GM18517 (cell line): ENCODE data around the gene MMP25.
"Not testable (repeated sequence)": the region's sequence is repeated elsewhere in the genome, so short reads cannot be mapped to it uniquely, and the experiment has no call there.

Experiments
- ATAC-seq: cut with Tn5 transposase; IDR thresholded peaks from one replicate; pipeline ENCODE4 v1.9.1; 2021; ENCODE audit warnings: mild to moderate bottlenecking, moderate library complexity; ENCODE audit not compliant: unreplicated experiment

MMP25 gene

GRCh38 chr16:3053330-3053710, 7.0 kb downstream of the MMP25 start:
- ATAC-seq = not testable (repeated sequence)

GRCh38 chr16:3054965-3055733, 8.8 kb downstream of the MMP25 start:
- no peak for ATAC-seq

DNA sequence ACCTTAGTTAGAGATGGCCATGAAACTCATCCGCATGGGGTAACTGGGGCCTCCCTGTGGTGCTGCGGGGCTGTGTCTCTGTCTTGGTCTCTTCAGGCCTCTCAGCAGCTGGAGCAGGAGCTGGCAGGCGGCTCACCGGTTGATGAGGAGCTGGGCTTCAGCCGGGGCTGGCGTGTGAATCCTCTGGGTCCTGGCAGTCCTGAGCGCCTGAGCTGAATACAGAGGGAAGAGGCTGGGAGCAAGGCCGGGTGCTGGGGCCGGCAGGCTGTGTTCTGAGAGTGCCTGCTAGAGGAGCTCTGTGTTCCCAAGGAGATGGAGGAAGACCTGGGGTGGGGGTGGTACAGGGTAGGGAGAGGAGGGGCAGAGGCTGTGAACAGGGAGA, 9.4 kb downstream of the MMP25 start:
- ATAC-seq = not testable (repeated sequence)

- no peak for ATAC-seq
These were observed 10.2 kb downstream of the MMP25 start for GRCh38 chr16:3056336-3057180.

DNA sequence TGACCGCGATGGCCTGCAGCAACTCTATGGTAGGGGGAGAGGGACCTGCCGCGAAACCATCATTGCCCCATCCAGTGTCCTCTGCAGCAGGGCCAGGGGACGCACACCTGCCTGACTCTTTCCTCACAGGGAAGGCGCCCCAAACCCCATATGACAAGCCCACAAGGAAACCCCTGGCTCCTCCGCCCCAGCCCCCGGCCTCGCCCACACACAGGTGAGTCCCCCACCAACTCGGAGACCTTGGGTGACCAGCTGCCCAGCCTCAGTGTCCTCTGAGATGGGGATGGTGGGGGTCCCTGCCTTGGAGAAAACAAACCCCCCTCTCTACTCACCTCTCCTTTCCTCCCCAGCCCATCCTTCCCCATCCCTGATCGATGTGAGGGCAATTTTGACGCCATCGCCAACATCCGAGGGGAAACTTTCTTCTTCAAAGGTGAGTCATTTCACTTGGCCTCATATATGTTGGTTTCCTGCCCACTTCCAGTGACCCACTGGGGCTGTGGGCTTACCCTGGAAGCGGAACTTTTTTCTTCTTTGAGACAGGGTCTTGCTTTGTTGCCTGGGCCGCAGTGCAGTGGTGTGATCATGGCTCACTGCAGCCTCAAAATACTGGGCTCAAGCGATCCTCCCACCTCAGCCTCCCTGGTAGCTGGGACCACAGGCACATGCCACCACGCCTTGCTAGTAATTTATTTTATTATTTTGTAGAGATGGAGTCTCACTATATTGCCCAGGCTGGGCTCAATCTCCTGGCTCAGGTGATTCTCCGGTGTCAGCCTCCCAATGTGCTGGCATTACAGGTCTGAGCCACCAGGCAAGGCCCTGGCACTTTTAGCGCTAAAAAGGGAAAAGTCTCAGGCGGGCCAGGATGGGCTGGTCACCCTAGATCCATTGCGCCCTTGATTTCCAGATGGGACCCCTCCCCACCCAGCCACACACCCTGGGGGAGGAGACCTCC, 11.1 kb downstream of the MMP25 start:
- no peak for ATAC-seq

- ATAC-seq = no peak
These were observed 12.0 kb downstream of the MMP25 start for GRCh38 chr16:3058139-3059030.

GRCh38 chr16:3059041-3059722, 12.8 kb downstream of the MMP25 start:
- peak; percentile 61 for ATAC-seq

- no peak for ATAC-seq
These were observed 13.4 kb downstream of the MMP25 start for GRCh38 chr16:3059723-3060242.

- ATAC-seq = no peak
These were observed 14.2 kb downstream of the MMP25 start for GRCh38 chr16:3060339-3061127.

DNA sequence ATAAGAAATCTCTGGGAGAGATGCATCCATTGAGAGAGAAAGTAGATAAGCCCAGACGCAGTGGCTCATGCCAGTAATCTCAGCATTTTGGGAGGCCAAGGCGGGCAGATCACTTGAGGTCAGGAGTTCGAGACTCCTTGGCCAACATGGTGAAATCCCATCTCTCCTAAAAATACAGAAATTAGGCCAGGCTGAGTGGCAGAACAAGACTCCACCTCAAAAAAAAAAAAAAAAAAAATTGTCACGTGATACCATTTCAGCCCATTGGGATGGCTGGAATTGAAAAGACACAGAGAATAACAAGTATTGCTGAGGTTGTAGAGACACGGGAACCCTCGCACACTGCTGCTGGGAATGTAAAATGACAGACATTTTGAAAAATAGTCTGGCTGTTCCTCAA, 16.2 kb downstream of the MMP25 start:
- ATAC-seq = no peak

DNA sequence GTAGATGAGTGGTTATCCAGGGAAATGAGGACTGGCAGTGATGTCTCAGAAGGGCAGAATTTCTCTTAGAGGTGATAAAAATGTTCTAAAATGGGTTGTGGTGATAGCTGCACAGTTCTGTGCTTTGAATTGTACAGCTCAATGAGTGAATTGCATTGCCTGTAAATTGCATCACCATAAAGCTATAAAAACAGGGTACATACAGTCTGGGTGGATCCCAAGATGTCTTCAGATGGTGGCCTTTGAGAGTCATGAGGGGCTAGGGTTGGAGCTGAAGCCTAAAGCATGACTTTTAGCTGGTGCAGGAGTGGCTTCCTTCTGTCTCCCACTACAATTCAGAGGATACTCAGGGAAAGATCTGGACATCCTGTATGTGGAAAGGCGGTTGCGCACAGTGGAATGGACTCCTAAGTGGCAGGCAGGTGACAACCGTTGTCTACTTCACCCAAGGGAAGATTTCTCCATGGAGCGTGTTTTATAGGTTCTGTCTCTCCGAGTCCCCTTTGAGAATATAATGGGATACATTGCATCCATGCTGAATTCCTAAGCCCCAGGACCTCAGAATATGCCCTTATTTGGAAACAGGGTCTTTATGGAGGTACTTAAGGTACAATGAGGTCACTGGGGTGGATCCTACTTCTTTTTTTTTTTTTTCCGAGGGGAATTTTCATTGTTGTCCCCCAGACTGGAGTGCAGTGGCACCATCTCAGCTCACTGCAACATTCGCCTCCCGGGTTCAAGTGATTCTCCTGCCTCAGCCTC, 17.4 kb downstream of the MMP25 start:
- no peak for ATAC-seq

- no peak for ATAC-seq
These were observed 18.8 kb downstream of the MMP25 start, which contains the start of gene IL32 for GRCh38 chr16:3065069-3065741. Gene IL32, plus strand, starts transcription at chr16:3065640. Its CDS starts 172 bp downstream, at chr16:3065812.

DNA sequence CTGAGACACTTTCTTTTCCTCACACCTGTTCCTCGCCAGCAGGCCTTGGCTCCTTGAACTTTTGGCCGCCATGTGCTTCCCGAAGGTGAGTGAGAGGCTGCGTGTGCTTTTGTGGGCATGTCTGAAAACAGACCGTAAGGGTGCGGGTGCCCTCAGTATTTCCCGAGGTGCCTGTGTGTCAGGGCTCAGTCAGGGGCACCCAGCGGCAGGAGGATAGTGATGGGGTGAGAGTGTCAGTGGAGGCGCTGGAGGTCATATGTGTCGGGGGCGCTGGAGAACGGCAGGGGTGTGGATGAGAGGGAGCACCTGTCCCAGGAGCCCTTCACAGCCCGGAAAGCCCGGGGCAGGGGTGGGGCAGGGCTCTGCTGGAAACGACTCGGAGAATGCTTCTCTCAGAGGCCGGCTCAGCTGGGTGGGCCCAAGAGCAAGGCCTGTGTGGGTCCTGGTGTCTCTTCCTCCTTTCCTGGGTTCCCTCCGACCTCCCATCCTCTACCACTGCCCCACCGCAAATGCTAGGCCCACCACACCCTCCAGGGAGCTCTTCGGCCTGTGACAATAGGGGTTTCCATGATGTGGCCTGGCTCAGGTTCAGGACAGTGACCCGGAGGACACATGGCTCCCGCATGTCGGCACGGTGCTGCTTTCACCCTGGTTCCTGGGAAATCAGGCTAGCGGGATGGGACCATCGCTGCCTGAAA, 19.5 kb downstream of the MMP25 start:
- no peak for ATAC-seq

GRCh38 chr16:3066440-3066748, 20.0 kb downstream of the MMP25 start:
- ATAC-seq = no peak

DNA sequence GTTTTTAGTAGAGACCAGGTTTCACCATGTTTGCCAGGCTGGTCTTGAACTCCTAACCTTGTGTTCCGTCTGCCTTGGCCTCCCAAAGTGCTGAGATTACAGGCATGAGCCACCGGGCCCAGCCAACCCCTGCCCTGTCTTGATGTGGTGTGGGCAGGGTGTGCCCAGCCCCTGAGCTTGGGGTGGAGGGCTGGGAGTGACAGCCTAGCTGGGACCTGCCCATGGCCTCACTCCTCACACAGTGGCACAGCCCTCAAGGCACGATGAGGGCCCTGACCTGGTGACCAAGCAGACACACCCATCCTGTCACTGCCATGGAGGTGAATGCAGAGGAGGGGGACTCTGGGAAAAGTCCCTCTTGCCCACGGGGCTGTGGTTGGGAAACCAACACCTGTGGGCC, 22.1 kb downstream of the MMP25 start:
- no peak for ATAC-seq

DNA sequence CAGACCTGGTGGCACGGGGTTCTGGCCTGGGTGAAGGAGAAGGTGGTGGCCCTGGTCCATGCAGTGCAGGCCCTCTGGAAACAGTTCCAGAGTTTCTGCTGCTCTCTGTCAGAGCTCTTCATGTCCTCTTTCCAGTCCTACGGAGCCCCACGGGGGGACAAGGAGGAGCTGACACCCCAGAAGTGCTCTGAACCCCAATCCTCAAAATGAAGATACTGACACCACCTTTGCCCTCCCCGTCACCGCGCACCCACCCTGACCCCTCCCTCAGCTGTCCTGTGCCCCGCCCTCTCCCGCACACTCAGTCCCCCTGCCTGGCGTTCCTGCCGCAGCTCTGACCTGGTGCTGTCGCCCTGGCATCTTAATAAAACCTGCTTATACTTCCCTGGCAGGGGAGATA, 22.8 kb downstream of the MMP25 start:
- not testable (repeated sequence) for ATAC-seq
